Activated naive CD4-positive, alpha-beta T cell treated with anti-CD3 and anti-CD28 coated beads, Interleukin-2, amount 50 U/mL, for 72 hours (primary cell): ENCODE data around the gene REEP3. TPM values are rescaled to one million over a fixed set of nuclear protein-coding genes. Genes with fewer than 3 reads are reported as not detected.
A peak's percentile ranks its signal among the peaks of the same experiment; 100 is the strongest.
"Not testable (repeated sequence)": the region's sequence is repeated elsewhere in the genome, so short reads cannot be mapped to it uniquely, and the experiment has no call there.

Source experiments
- ATAC-seq, 2 donors: fragments of 150-1000 bp; cut with Tn5 transposase; 2 replicates each; pipeline ENCODE4 v1.10.0; 2021; ENCODE audit warnings: mild to moderate bottlenecking in 2 of 2, moderate library complexity in 2 of 2
- DNase-seq, 2 donors: peaks; one replicate each; pipeline ENCODE4 v3.0.0; 2021 to 2022; ENCODE audit warnings: low spot score in 2 of 2
- H3K27ac Mint-ChIP-seq, 2 donors: one replicate each; pipeline ENCODE4 v1.8.0; 2022; ENCODE audit warnings: mild to moderate bottlenecking in 2 of 2, mixed read lengths in 2 of 2
- H3K36me3 Mint-ChIP-seq, 2 donors: one replicate each; pipeline ENCODE4 v1.8.0; 2022; ENCODE audit warnings: mixed read lengths in 2 of 2
- H3K9me3 Mint-ChIP-seq, 2 donors: one replicate each; pipeline ENCODE4 v1.8.0; 2022; ENCODE audit warnings: mixed read lengths in 2 of 2
- total RNA-seq, 2 donors: library from RNA; stranded (reverse); gene quantifications; one replicate each; pipeline ENCODE4 v1.2.3, GENCODE V29; 2022

Gene REEP3
- total RNA-seq, 2 donors from 2014 or later: 6.9 to 15.6 TPM

GRCh38 chr10:63646491-63646890 lies 125.3 kb downstream of the REEP3 start:
- no peaks in the 10 kb centered on the region for H3K36me3 Mint-ChIP-seq
- H3K9me3 Mint-ChIP-seq: no peaks in the 10 kb centered on the region
- H3K27ac Mint-ChIP-seq: no peak overlapping the region
- DNase-seq (no peak), ATAC-seq (no peak)

- Mint-ChIP-seq H3K9me3 (no peaks in the 10 kb centered on the region), H3K36me3 (no peaks in the 10 kb centered on the region), H3K27ac (no peak overlapping the region)
- no peak for ATAC-seq
- DNase-seq: no peak
Observed at GRCh38 chr10:63651864-63652263, 130.7 kb downstream of the REEP3 start.

GRCh38 chr10:63653747-63654146 lies 132.5 kb downstream of the REEP3 start:
- Mint-ChIP-seq H3K9me3 (no peaks in the 10 kb centered on the region), H3K27ac (no peak overlapping the region), H3K36me3 (no peaks in the 10 kb centered on the region)
- no peak for ATAC-seq
- DNase-seq: no peak

- H3K27ac Mint-ChIP-seq: no peak overlapping the region
- H3K36me3 Mint-ChIP-seq: no peaks in the 10 kb centered on the region
- ATAC-seq (no peak), DNase-seq (no peak)
- H3K9me3 Mint-ChIP-seq: no peaks in the 10 kb centered on the region
Observed at GRCh38 chr10:63657761-63658160, 136.6 kb downstream of the REEP3 start.

DNA sequence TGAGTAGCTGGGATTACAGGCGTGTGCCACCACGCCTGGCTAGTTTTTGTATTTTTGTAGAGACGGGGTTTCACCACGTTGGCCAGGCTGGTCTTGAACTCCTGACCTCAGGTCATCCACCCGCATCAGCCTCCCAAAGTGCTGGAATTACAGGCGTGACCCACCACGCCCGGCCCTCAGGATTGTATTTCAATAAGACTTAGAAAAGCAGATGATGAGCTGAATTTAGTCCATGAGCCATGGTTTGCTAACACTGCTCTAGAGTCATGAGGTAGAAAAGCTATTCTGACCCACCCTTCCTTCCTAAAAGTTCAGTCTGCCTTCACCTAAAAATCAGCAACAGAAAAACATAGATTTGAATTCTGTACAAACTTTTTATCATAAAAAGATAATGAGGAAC lies 139.7 kb downstream of the REEP3 start:
- DNase-seq, H3K36me3 Mint-ChIP-seq: not testable (repeated sequence)

GRCh38 chr10:63661347-63661746 lies 140.1 kb downstream of the REEP3 start:
- Mint-ChIP-seq H3K36me3 (no peaks in the 10 kb centered on the region), H3K27ac (no peak overlapping the region), H3K9me3 (no peaks in the 10 kb centered on the region)
- DNase-seq: no peak
- ATAC-seq: no peak

More for the DNA sequence above, 139.7 kb downstream of the REEP3 start:
- H3K27ac Mint-ChIP-seq, H3K9me3 Mint-ChIP-seq, ATAC-seq: not testable (repeated sequence)

GRCh38 chr10:63664341-63664885 lies 143.2 kb downstream of the REEP3 start:
- H3K9me3 Mint-ChIP-seq: no peaks in the 10 kb centered on the region
- no peak overlapping the region for H3K27ac Mint-ChIP-seq
- ATAC-seq: no peak
- no peaks in the 10 kb centered on the region for H3K36me3 Mint-ChIP-seq
- no peak for DNase-seq

GRCh38 chr10:63665006-63665580 lies 143.9 kb downstream of the REEP3 start:
- not testable (repeated sequence) for DNase-seq, ATAC-seq, H3K36me3 Mint-ChIP-seq, H3K9me3 Mint-ChIP-seq, H3K27ac Mint-ChIP-seq

DNA sequence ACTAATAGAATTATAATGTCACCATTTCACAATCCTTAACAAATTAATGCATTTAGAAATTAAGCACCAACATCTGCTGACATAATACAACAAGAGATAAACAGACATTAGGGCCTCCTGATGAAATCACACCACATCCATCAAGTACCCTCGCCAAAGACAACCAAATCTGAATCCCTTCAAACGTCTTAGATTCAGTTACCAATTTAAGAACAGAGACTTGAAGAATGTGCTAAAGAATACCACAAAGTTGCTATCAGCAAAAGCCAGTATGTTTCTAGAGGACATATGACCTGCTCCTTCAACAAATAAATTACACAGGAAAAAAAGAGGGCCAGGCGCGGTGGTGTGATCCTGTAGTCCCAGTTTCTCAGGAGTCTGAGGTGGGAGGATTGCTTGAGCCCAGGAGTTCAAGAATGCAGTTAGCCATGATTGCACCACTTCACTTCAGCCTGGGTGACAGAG lies 144.5 kb downstream of the REEP3 start:
- no peaks in the 10 kb centered on the region for H3K36me3 Mint-ChIP-seq
- no peak for DNase-seq
- H3K9me3 Mint-ChIP-seq: no peaks in the 10 kb centered on the region
- ATAC-seq: no peak
- no peak overlapping the region for H3K27ac Mint-ChIP-seq

GRCh38 chr10:63666836-63667383 lies 145.7 kb downstream of the REEP3 start:
- no peak for DNase-seq
- ATAC-seq: peak in 1 of 2 donors; percentile 50
- no peak overlapping the region for H3K27ac Mint-ChIP-seq
- no peaks in the 10 kb centered on the region for H3K9me3 Mint-ChIP-seq
- no peaks in the 10 kb centered on the region for H3K36me3 Mint-ChIP-seq

- Mint-ChIP-seq H3K9me3 (no peaks in the 10 kb centered on the region), H3K27ac (no peak overlapping the region), H3K36me3 (no peaks in the 10 kb centered on the region)
- no peak for DNase-seq
- ATAC-seq: no peak
Observed at GRCh38 chr10:63667596-63668480, 146.6 kb downstream of the REEP3 start.

DNA sequence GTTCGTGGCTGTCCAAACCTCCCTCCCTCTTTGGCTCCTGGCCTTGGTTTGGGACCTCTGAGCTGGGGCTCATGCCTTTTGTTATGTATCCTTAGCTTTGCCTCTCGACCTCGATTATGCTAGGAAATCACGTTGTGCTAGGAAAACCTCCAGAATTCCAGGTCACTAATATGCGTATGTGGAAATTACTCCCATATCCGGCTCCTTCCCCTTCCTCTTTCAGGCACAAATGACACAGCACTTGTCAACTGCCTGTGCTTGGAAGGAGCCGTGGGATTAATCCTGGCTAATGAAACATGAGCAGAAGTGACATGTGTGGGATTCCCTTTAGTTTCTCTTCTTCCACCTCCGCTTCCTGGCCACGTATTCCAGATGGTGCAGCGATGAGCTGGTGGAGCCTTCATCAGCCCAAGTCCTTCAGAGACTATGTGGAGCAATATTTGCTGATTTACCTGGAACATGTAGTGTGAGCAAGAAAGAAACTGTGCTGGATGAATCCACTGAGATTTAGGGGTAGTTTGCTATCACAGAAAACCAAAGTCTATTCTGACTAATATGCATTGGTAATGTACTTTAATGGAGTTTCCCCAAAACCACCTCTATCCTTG lies 149.2 kb downstream of the REEP3 start:
- no peaks in the 10 kb centered on the region for H3K9me3 Mint-ChIP-seq
- H3K27ac Mint-ChIP-seq: no peak overlapping the region
- DNase-seq (no peak), ATAC-seq (peak; percentile 13 to 89)
- no peaks in the 10 kb centered on the region for H3K36me3 Mint-ChIP-seq

- Mint-ChIP-seq H3K36me3 (no peaks in the 10 kb centered on the region), H3K27ac (no peak overlapping the region), H3K9me3 (no peaks in the 10 kb centered on the region)
- DNase-seq (no peak), ATAC-seq (no peak)
Observed at GRCh38 chr10:63671317-63671937, 150.2 kb downstream of the REEP3 start.

GRCh38 chr10:63672491-63672890 lies 151.3 kb downstream of the REEP3 start:
- Mint-ChIP-seq H3K9me3 (no peaks in the 10 kb centered on the region), H3K27ac (no peak overlapping the region), H3K36me3 (no peaks in the 10 kb centered on the region)
- no peak for DNase-seq
- no peak for ATAC-seq

DNA sequence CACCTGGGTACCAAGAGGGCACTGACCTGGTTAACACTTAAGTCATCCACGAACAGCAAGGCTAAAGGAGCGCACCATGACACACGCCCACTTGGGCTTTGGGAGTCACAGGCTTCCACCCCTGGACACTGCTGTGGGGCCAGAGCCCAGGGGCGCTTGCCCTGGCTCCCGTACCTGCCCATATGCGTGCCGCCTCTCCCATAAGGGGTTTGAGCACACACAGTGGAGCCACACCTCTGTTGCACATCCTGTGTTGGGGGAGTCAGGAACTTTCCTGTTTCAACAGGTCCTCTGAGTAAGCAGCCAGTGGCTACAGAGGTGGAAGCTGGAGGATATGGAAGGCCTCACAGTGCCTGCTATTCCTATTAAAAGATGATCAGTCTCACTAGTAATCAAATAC lies 152.0 kb downstream of the REEP3 start:
- no peaks in the 10 kb centered on the region for H3K36me3 Mint-ChIP-seq
- no peak overlapping the region for H3K27ac Mint-ChIP-seq
- ATAC-seq: no peak
- no peaks in the 10 kb centered on the region for H3K9me3 Mint-ChIP-seq
- no peak for DNase-seq

GRCh38 chr10:63673846-63674245 lies 152.6 kb downstream of the REEP3 start:
- ATAC-seq (no peak), DNase-seq (no peak)
- no peak overlapping the region for H3K27ac Mint-ChIP-seq
- H3K9me3 Mint-ChIP-seq: no peaks in the 10 kb centered on the region
- H3K36me3 Mint-ChIP-seq: no peaks in the 10 kb centered on the region
